HG02678 (cell line): ENCODE measurements around the gene NIN.
A peak's percentile ranks its signal among the peaks of the same experiment; 100 is the strongest.

Source experiments
- ATAC-seq: cut with Tn5 transposase; IDR thresholded peaks from one replicate; pipeline ENCODE4 v1.9.1; 2021; ENCODE audit warnings: mild to moderate bottlenecking, moderate library complexity; ENCODE audit not compliant: unreplicated experiment

NIN gene

GRCh38 chr14:50795142-50795541, 35.8 kb downstream of the NIN start:
- no peak for ATAC-seq

DNA sequence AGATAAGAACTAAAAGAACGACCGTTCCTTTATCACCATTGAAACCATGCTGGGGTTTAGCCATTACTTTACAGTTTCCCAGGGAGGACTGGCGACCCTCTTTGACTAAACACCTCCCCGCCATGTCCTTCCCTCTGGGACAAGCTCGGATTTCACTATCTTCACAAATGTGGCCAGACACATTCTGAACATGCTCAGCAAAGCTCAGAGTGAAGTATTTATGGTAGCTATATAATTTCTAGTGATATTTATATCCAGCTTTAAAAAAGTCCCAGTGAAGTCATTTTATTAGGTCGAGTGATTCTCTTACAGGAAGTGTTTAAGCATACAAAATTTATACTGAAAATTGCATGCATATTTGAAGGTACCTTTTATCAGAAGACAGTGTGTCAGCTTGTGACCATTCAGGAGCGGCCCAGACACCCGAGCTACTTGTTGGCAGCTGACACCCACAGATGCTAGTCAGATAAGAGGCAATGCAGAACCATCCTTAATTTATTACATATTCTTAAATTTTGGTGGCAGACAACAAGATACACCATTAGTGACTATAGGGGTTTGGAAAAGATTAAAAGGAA, 36.8 kb downstream of the NIN start:
- ATAC-seq, result no peak

- ATAC-seq, result no peak
Measured at GRCh38 chr14:50792634-50793068, 38.3 kb downstream of the NIN start.

DNA sequence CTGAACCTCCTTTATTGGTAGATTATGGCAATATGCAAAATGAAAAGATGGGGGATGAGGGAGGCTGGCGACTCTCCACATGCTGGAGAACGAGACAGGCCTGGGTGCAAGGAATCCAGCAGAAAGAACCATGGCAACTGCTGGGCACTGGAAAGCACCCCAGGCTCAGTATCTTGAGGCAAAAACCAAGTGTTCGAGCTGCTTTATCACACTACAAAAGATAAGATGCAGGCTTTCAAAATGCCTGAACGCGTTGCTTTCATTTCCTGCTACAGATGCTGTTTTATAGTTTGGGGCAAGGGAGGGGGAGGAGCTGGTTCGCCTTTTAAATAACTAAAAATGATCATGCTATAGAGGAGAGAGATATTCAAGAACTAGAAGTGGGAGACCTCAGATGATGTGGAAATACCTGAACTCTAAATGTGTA, 38.9 kb downstream of the NIN start:
- no peak for ATAC-seq

- peak; percentile 35 for ATAC-seq
Measured at GRCh38 chr14:50791201-50791600, 39.8 kb downstream of the NIN start.

GRCh38 chr14:50790589-50790988, 40.4 kb downstream of the NIN start:
- no peak for ATAC-seq

DNA sequence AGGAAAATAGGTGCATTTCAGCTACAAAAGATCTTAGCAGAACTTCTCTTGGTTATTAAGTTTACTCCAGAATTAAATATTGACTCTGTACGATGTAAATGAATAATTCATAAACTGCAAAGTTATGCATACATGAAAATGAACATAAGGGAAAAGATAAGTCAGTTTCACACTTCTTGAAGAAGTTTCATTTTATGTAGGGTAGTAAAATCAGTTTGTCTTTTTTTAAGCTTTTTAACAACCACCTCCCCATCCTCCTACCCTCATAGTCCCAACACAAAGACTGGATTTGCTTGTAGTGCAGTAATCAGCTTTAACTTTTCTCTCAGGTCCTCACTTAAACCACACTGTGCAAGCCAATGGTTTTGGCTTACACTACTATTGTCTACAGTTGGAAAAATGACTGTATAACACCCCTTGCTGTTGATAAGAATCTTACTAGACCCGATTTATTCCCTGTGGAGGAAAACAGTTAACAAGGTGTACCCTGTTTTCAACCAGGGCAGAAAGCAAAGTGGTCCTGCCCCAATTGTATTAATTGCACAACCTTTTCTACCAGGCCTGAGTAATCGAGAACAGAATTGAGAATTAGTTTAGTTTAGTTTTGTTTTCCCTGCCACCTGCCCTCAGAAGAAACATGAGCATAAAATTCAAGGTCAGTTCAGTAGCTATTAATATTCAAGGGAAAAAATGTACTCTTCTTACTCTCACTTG, 44.1 kb downstream of the NIN start:
- ATAC-seq, result no peak

DNA sequence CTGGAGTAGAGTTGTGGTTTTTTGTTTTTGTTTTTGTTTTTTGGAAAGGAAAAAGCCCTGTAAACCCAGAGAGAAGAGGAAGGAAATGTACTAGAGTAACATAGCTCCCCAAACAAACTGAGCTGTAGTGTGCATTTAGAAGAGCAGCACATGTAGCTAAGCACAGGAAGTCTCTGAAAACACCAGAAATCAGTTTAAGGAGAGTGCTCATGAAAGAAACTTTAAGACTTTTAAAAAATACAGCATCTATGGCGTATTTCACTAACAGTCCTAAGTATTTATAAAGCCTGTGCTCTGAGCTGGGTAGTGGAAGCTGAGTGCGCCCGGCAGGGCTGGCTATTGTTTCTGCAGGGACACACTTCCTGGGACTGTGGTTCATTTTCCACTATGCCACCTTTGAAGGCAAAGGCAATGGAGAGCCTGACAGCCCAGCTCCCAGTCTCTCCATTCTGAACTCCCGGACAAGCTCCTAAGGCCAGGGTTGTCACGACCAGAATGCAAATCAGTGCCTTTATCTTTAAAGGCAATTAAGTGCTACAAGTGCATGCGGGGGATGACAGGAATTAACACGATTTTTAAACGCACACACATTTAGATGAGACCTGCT, 45.4 kb downstream of the NIN start:
- ATAC-seq, result no peak

DNA sequence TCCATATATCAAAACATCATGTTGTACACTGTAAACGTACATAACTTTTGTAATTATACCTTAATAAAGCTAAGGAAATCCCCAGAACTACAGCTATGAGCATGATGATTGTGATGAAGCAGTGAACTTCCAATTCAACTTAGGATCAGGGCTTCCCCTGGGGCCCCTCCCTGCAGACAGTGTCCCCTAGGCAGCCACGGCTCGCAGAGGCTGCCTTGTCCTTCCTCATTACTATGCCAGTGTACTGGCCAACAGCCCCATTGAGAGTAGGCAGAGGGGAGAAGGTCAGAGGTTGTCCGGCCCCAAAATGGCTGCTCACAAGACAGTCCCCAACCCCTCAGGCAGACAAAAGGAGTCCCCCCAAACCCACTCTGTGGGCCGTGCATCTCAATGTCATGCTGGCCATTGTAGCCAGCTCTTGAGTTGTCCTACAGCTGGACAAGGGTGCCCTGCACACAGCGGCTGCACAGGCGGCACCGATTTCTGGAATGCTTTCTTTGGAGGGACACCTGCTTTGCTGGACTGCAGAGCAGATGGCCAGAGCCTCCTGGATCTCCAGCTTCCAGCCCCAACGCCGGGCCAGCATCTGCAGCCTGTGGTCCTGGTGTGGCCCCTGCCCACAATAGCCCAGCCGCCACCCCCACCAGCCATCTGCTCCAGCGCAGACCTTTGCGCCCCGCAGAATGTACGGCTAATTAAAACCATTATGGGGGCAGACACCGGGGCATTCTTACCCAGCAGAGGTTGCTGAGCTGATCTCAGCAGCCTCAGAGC, 46.1 kb downstream of the NIN start:
- ATAC-seq, result no peak

DNA sequence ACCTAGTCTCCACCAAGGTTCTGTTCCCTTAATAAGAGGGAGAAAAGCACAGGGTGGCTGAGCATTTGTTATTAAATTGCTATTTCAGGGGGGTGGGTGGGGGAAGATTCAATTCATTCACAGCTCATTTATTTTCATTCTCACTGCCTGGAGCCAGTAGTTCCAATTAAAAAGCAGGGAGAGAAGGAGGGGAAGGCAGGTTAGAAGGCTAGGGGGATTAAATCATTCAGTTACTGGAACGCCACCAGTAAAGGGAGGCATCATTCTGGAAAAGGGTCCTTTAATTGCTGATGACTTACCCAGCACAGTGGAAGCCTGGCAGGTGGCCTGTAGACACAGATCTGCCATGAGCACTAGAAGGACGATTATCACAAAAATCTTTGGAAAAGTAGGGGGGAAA, 47.4 kb downstream of the NIN start:
- ATAC-seq, result no peak

DNA sequence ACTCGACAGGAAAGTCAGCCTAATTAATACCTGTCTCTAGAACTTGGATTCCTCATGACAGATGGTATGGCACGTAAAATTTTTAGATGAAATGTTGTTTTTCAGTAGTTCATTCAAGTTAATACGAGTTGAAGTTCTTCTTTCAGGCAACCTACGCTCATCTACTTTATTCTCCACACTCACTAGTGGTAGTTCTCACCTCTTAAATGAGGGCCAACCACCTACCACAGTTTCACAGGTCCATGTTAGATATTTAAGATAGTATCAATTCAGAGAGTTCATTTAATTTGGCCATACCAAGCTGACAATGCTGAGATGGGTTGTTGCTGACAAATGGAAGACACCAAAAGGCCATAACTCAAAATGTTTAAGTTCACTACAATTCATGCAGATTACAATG, 50.6 kb downstream of the NIN start:
- no peak for ATAC-seq

DNA sequence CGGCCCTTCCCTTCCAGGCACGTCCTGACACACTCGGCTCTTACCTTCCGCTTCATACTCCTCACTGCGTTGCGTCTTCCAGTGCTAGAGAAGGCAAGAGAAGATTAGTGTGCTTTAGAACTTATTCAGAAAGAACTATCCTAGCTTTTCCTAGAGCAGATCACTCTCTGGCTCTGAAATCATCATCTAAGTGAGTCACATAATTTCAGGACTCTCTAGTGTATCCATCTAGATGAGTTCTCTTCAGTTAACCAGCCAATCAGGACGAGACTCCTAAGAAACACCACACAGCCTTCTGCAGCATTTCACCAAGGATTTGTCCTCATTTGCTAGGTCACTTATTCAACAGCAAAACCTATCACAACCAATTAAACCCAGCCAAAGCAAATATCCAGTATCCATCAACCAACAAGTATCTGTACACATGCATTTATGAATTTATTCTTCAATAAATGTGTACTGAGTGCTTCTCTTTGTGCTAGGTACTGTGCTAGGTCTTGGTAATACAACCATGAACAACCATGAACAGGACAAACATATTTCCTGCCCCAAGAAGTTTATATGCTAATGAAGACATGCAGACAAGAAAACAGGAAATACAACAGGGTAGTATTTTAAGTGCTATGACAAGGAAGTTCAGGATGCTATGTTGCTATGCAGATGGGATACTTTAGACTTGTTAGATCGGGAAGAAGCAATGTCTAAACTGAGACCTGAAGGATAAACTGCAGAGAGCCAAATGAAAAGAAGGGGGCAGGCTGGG, 52.1 kb downstream of the NIN start:
- no peak for ATAC-seq

- ATAC-seq, result no peak
Measured at GRCh38 chr14:50776522-50776921, 54.4 kb downstream of the NIN start.

GRCh38 chr14:50775357-50775756, 55.6 kb downstream of the NIN start:
- ATAC-seq, result no peak

GRCh38 chr14:50774542-50775267, 56.3 kb downstream of the NIN start:
- ATAC-seq, result no peak

- no peak for ATAC-seq
Measured at GRCh38 chr14:50773632-50774541, 57.1 kb downstream of the NIN start.

DNA sequence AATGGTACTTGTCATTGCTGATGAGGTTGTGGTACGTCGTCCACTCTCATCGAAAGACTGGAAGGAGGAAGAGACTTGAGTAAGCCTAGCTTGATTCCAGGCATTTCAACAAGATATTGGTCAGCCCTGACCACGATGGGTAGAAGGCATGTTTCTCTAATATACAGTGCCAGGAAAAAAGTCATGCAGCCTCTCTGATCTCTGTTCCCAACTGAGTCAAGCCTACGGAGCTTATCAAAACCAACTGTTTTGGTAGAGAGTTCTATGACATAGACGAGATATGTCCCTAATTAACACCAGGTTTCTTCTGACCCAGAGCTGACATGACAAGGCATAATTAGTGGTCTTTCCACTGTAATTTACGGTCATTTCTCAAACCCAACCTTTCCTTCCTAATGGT, 58.5 kb downstream of the NIN start:
- ATAC-seq, result no peak

DNA sequence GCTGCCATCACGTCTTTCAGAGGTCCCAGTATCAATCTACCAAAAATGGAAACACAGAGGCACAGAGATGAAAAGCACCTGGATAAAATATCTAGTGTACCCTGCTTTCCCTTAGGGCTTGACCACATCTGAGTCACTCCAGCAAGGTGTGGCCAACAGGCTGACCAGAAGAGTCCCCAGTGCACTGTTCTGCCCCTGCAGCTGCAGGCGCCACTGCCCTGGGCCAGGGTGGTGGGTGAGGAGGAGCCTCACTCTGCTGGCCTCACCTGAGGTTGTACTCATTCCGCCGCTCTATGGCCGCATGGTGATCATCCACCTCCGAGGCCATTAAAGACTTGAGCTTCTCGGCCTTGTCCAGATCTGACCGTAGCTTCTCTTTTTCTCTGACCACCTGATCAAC, 60.4 kb downstream of the NIN start:
- no peak for ATAC-seq

- no peak for ATAC-seq
Measured at GRCh38 chr14:50769863-50770500, 61.0 kb downstream of the NIN start.
